HUES48 (cell line): Measurements from ENCODE around the gene LCLAT1.

Experiments
- H3K27ac ChIP-seq: one replicate; pipeline ENCODE4 v1.7.0; 2013; ENCODE audit warnings: low read depth, low read length, inconsistent platforms
- H3K27me3 ChIP-seq: 2 replicates; pipeline ENCODE4 v1.6.1; 2013; ENCODE audit warnings: mild to moderate bottlenecking, low read length; ENCODE audit not compliant: control insufficient read depth, insufficient read depth
- H3K36me3 ChIP-seq: 2 replicates; pipeline ENCODE4 v1.6.1; 2013; ENCODE audit warnings: low read length; ENCODE audit not compliant: control insufficient read depth, insufficient read depth
- H3K4me1 ChIP-seq: 2 replicates; pipeline ENCODE4 v1.6.1; 2013; ENCODE audit warnings: mild to moderate bottlenecking, low read length; ENCODE audit not compliant: control insufficient read depth, insufficient read depth
- H3K4me3 ChIP-seq: 2 replicates; pipeline ENCODE4 v1.5.1; 2013; ENCODE audit warnings: mild to moderate bottlenecking, low read depth, low read length
- H3K9ac ChIP-seq: 2 replicates; pipeline ENCODE4 v1.6.1; 2013; ENCODE audit warnings: mild to moderate bottlenecking, low read depth, low read length, moderate library complexity
- H3K9me3 ChIP-seq: 2 replicates; pipeline ENCODE4 v1.6.1; 2013; ENCODE audit warnings: low read length; ENCODE audit not compliant: control insufficient read depth, insufficient read depth

The LCLAT1 gene

GRCh38 chr2:30443081-30443480 is 4.0 kb upstream of the LCLAT1 start:
- peaks cover 4% of the 10 kb centered on the region; the same call in 1 of the 2 replicates for H3K27me3 ChIP-seq
- no peak overlapping the region for H3K9ac ChIP-seq
- H3K36me3 ChIP-seq: no peaks in the 10 kb centered on the region
- no peak overlapping the region for H3K4me3 ChIP-seq
- no peaks in the 10 kb centered on the region for H3K9me3 ChIP-seq
- no peak overlapping the region for H3K27ac ChIP-seq
- H3K4me1 ChIP-seq: peaks cover 10% of the 10 kb centered on the region

- H3K4me3 ChIP-seq: no peak overlapping the region
- peaks cover 10% of the 10 kb centered on the region for H3K4me1 ChIP-seq
- H3K27ac ChIP-seq: no peak overlapping the region
Observed at GRCh38 chr2:30444273-30444672, 2.8 kb upstream of the LCLAT1 start.

GRCh38 chr2:30445266-30445821 is 1.7 kb upstream of the LCLAT1 start:
- no peak overlapping the region for H3K4me3 ChIP-seq
- no peaks in the 10 kb centered on the region for H3K9me3 ChIP-seq
- H3K4me1 ChIP-seq: peaks cover 10% of the 10 kb centered on the region
- H3K27ac ChIP-seq: no peak overlapping the region
- peaks cover 4% of the 10 kb centered on the region; the same call in 1 of the 2 replicates for H3K27me3 ChIP-seq
- H3K36me3 ChIP-seq: no peaks in the 10 kb centered on the region
- no peak overlapping the region for H3K9ac ChIP-seq

More at GRCh38 chr2:30444273-30444672, 2.8 kb upstream of the LCLAT1 start:
- H3K9me3 ChIP-seq: no peaks in the 10 kb centered on the region
- no peaks in the 10 kb centered on the region for H3K36me3 ChIP-seq
- H3K27me3 ChIP-seq: peaks cover 4% of the 10 kb centered on the region; the same call in 1 of the 2 replicates
- no peak overlapping the region for H3K9ac ChIP-seq

- H3K27ac ChIP-seq: no peak overlapping the region
- H3K9ac ChIP-seq: peak overlapping the region; percentile 90
- H3K4me1 ChIP-seq: peaks cover 10% of the 10 kb centered on the region
- peaks cover 4% of the 10 kb centered on the region; the same call in 1 of the 2 replicates for H3K27me3 ChIP-seq
- H3K9me3 ChIP-seq: no peaks in the 10 kb centered on the region
- H3K36me3 ChIP-seq: no peaks in the 10 kb centered on the region
- peak overlapping the region; percentile 90 for H3K4me3 ChIP-seq
Observed at GRCh38 chr2:30446602-30447148, 371 bp upstream of the LCLAT1 start.

- Histone ChIP-seq H3K27ac (no peak overlapping the region), H3K4me1 (peaks cover 20% of the 10 kb centered on the region), H3K4me3 (peak overlapping the region; percentile 90), H3K27me3 (peaks cover 4% of the 10 kb centered on the region; the same call in 1 of the 2 replicates), H3K9ac (no peak overlapping the region), H3K9me3 (no peaks in the 10 kb centered on the region), H3K36me3 (no peaks in the 10 kb centered on the region)
Observed at GRCh38 chr2:30448308-30448707, 1.3 kb downstream of the LCLAT1 start.

GRCh38 chr2:30448866-30449265 is 1.8 kb downstream of the LCLAT1 start:
- Histone ChIP-seq H3K27ac (no peak overlapping the region), H3K27me3 (peaks cover 4% of the 10 kb centered on the region; the same call in 1 of the 2 replicates), H3K4me1 (peaks cover 20% of the 10 kb centered on the region), H3K9me3 (no peaks in the 10 kb centered on the region), H3K9ac (no peak overlapping the region), H3K4me3 (no peak overlapping the region), H3K36me3 (no peaks in the 10 kb centered on the region)

GRCh38 chr2:30450025-30450424 is 3.0 kb downstream of the LCLAT1 start:
- Histone ChIP-seq H3K27me3 (peaks cover 4% of the 10 kb centered on the region; the same call in 1 of the 2 replicates), H3K9me3 (no peaks in the 10 kb centered on the region), H3K4me1 (peaks cover 20% of the 10 kb centered on the region), H3K27ac (no peak overlapping the region), H3K9ac (no peak overlapping the region), H3K4me3 (no peak overlapping the region), H3K36me3 (no peaks in the 10 kb centered on the region)

GRCh38 chr2:30453498-30453897 is 6.5 kb downstream of the LCLAT1 start:
- no peaks in the 10 kb centered on the region for H3K27me3 ChIP-seq
- H3K36me3 ChIP-seq: no peaks in the 10 kb centered on the region
- no peaks in the 10 kb centered on the region for H3K9me3 ChIP-seq
- H3K4me1 ChIP-seq: peaks cover 36% of the 10 kb centered on the region
- no peak overlapping the region for H3K9ac ChIP-seq
- H3K27ac ChIP-seq: no peak overlapping the region
- no peak overlapping the region for H3K4me3 ChIP-seq

- Histone ChIP-seq H3K4me1 (peaks cover 43% of the 10 kb centered on the region), H3K36me3 (no peaks in the 10 kb centered on the region), H3K9ac (no peak overlapping the region), H3K27me3 (no peaks in the 10 kb centered on the region), H3K9me3 (no peaks in the 10 kb centered on the region), H3K27ac (no peak overlapping the region), H3K4me3 (no peak overlapping the region)
Observed at GRCh38 chr2:30454571-30454970, 7.5 kb downstream of the LCLAT1 start.

- Histone ChIP-seq H3K27ac (no peak overlapping the region), H3K27me3 (no peaks in the 10 kb centered on the region), H3K9me3 (no peaks in the 10 kb centered on the region), H3K4me1 (peaks cover 46% of the 10 kb centered on the region), H3K36me3 (no peaks in the 10 kb centered on the region), H3K4me3 (no peak overlapping the region), H3K9ac (no peak overlapping the region)
Observed at GRCh38 chr2:30455114-30455738, 8.2 kb downstream of the LCLAT1 start.

- Histone ChIP-seq H3K27me3 (no peaks in the 10 kb centered on the region), H3K4me1 (peaks cover 55% of the 10 kb centered on the region), H3K36me3 (no peaks in the 10 kb centered on the region), H3K9ac (no peak overlapping the region), H3K27ac (no peak overlapping the region), H3K9me3 (no peaks in the 10 kb centered on the region), H3K4me3 (no peak overlapping the region)
Observed at GRCh38 chr2:30456106-30456505, 9.1 kb downstream of the LCLAT1 start.
